Neural progenitor cell (in vitro differentiated cells): ENCODE data around the gene FAM98C. TPM values are rescaled to one million over a fixed set of nuclear protein-coding genes. Genes with fewer than 3 reads are reported as not detected.

Source experiments
- DNase-seq: peaks from one replicate; pipeline ENCODE4 v3.0.0-alpha.2; 2016; ENCODE audit warnings: low spot score
- H2AFZ ChIP-seq: fragments of 200-600 bp; sonication (generic); replicated peaks from 2 replicates; pipeline ENCODE4 v1.6.1; 2016; ENCODE audit warnings: antibody characterized with exemption
- H3F3A ChIP-seq: fragments of 200-600 bp; sonication (generic); 2 replicates; pipeline ENCODE4 v1.6.1; 2016; ENCODE audit warnings: antibody characterized with exemption, low read depth
- H3K27ac ChIP-seq: fragments of 200-600 bp; sonication (generic); 2 replicates; pipeline ENCODE4 v1.5.1; 2016; ENCODE audit warnings: mild to moderate bottlenecking
- H3K27me3 ChIP-seq: fragments of 200-600 bp; sonication (generic); 2 replicates; pipeline ENCODE4 v1.6.1; 2016; ENCODE audit warnings: mild to moderate bottlenecking, moderate library complexity
- H3K36me3 ChIP-seq: fragments of 200-600 bp; sonication (generic); 2 replicates; pipeline ENCODE4 v1.5.1; 2016
- H3K4me1 ChIP-seq: fragments of 200-600 bp; sonication (generic); 2 replicates; pipeline ENCODE4 v1.6.1; 2016; ENCODE audit warnings: mixed run types
- H3K4me2 ChIP-seq: fragments of 200-600 bp; sonication (generic); 2 replicates; pipeline ENCODE4 v1.6.1; 2016
- H3K4me3 ChIP-seq: fragments of 200-600 bp; sonication (generic); 2 replicates; pipeline ENCODE4 v1.5.1; 2016
- H3K79me2 ChIP-seq: fragments of 200-600 bp; sonication (generic); 2 replicates; pipeline ENCODE4 v1.6.1; 2016; ENCODE audit warnings: low read depth
- H3K9ac ChIP-seq: fragments of 200-600 bp; sonication (generic); 2 replicates; pipeline ENCODE4 v1.6.1; 2016
- H3K9me3 ChIP-seq: fragments of 200-600 bp; sonication (generic); 2 replicates; pipeline ENCODE4 v1.5.1; 2016; ENCODE audit warnings: low read depth
- H4K20me1 ChIP-seq: fragments of 200-600 bp; sonication (generic); 2 replicates; pipeline ENCODE4 v1.6.1; 2016; ENCODE audit warnings: low read depth
- H3K27ac Mint-ChIP-seq: 3 replicates; pipeline ENCODE4 v1.8.0; 2021; ENCODE audit warnings: mixed read lengths
- H3K27me3 Mint-ChIP-seq: 2 replicates; pipeline ENCODE4 v1.8.0; 2022; ENCODE audit warnings: low read depth, mild to moderate bottlenecking, inconsistent platforms, moderate library complexity, mixed read lengths; ENCODE audit not compliant: insufficient read depth
- H3K36me3 Mint-ChIP-seq: 3 replicates; pipeline ENCODE4 v1.8.0; 2021; ENCODE audit warnings: mixed read lengths
- H3K4me1 Mint-ChIP-seq: 3 replicates; pipeline ENCODE4 v1.8.0; 2021; ENCODE audit warnings: mixed read lengths
- H3K4me3 Mint-ChIP-seq: 3 replicates; pipeline ENCODE4 v1.8.0; 2021; ENCODE audit warnings: mild to moderate bottlenecking, moderate library complexity, mixed read lengths
- H3K9me3 Mint-ChIP-seq: 3 replicates; pipeline ENCODE4 v1.8.0; 2020; ENCODE audit warnings: mixed read lengths
- EZH2 ChIP-seq: fragments of 200-600 bp; sonication (generic); IDR thresholded peaks from 2 replicates; pipeline ENCODE4 v1.6.1; 2017; ENCODE audit warnings: antibody characterized with exemption, mild to moderate bottlenecking, moderate library complexity
- EZH2phosphoT487 ChIP-seq: fragments of 200-600 bp; sonication (generic); IDR thresholded peaks from 2 replicates; pipeline ENCODE4 v1.6.1; 2017; ENCODE audit warnings: antibody characterized with exemption
- total RNA-seq: library from RNA; depleted of rRNA; stranded (reverse); fragments of >200 nt; gene quantifications from 2 replicates; pipeline ENCODE4 v1.2.3, GENCODE V29; 2015; ENCODE audit warnings: low replicate concordance
- TF ChIP-seq, protein P1 (sequence below): fragments of 200-600 bp; sonication (generic); IDR thresholded peaks from 2 replicates; pipeline ENCODE4 v1.5.1; 2017; ENCODE audit warnings: antibody characterized with exemption, mild to moderate bottlenecking

The FAM98C gene
- total RNA-seq, 1 donor from 2014 or later = 3.5 TPM

DNA sequence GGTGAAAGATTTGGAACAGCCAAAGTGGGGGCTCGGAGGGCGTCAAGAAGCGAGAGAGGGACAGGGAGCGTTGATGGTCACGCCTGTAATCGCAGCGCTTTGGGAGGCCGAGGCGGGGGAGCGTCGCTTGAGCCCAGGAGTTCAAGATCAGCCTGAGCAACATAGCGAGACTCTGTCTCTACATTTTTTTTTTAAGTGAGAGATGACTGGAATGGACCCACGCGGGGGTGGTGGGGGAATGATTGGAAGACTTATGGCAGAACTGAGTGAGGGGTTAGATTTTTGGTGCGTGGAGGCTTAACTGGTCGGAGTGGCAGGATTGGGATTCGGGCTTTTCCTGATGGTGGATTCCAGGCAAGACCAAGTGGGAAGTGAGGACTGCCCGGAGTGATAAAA lies 27.8 kb upstream of the FAM98C start:
- peak overlapping the region; percentile 93 for H2AFZ ChIP-seq
- Mint-ChIP-seq H3K27me3 (peaks cover 7% of the 10 kb centered on the region), H3K36me3 (peaks cover 8% of the 10 kb centered on the region), H3K4me3 (peak overlapping the region; percentile 96), H3K27ac (peak overlapping the region; percentile 91), H3K4me1 (peaks cover 22% of the 10 kb centered on the region), H3K9me3 (no peaks in the 10 kb centered on the region)
- H3K4me3 ChIP-seq = peak overlapping the region; percentile 98
- no peaks in the 10 kb centered on the region for H3K36me3 ChIP-seq
- peaks cover 7% of the 10 kb centered on the region for H3F3A ChIP-seq
- peaks cover 11% of the 10 kb centered on the region for H3K4me1 ChIP-seq
- peak overlapping the region; percentile 94 for H3K9ac ChIP-seq
- peaks cover 20% of the 10 kb centered on the region for H4K20me1 ChIP-seq
- H3K79me2 ChIP-seq = peaks cover 32% of the 10 kb centered on the region
- TF ChIP-seq, protein P1, sequence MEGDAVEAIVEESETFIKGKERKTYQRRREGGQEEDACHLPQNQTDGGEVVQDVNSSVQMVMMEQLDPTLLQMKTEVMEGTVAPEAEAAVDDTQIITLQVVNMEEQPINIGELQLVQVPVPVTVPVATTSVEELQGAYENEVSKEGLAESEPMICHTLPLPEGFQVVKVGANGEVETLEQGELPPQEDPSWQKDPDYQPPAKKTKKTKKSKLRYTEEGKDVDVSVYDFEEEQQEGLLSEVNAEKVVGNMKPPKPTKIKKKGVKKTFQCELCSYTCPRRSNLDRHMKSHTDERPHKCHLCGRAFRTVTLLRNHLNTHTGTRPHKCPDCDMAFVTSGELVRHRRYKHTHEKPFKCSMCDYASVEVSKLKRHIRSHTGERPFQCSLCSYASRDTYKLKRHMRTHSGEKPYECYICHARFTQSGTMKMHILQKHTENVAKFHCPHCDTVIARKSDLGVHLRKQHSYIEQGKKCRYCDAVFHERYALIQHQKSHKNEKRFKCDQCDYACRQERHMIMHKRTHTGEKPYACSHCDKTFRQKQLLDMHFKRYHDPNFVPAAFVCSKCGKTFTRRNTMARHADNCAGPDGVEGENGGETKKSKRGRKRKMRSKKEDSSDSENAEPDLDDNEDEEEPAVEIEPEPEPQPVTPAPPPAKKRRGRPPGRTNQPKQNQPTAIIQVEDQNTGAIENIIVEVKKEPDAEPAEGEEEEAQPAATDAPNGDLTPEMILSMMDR = no peak
- TF ChIP-seq EZH2 = no peak
- no peak for TF ChIP-seq EZH2phosphoT487
- peak overlapping the region; percentile 99 for H3K4me2 ChIP-seq
- peaks cover 11% of the 10 kb centered on the region for H3K27me3 ChIP-seq
- no peak overlapping the region for H3K27ac ChIP-seq
- H3K9me3 ChIP-seq = no peaks in the 10 kb centered on the region
- no peak for DNase-seq

DNA sequence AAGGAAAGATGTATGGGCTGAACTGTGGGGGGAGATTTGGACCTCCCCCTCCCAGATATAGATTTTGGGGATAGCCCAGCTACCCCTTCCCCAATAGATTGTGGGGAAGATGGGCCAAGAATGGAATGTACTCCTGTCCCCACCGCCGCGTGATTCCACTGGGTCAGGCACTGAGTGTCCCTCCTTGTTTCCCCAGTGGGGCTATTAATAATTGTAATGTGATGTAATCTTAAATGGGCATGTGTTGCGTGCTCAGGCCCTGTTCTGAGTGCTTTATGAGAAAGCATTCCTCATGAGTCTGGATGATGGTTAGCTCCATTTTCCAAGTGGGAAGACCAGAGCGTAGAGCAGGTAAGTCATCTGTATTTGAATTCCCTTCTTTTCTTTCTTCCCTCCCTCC lies 27.1 kb upstream of the FAM98C start:
- peak overlapping the region; percentile 96 for H3K4me3 Mint-ChIP-seq
- TF ChIP-seq, protein P1 = no peak
- TF ChIP-seq EZH2 (no peak), EZH2phosphoT487 (no peak)
- H2AFZ ChIP-seq = no peak overlapping the region
- H3K27me3 ChIP-seq = peaks cover 10% of the 10 kb centered on the region
- H3K4me1 Mint-ChIP-seq = peaks cover 22% of the 10 kb centered on the region
- H3K27me3 Mint-ChIP-seq = peaks cover 8% of the 10 kb centered on the region
- H3F3A ChIP-seq = peaks cover 7% of the 10 kb centered on the region
- H3K36me3 ChIP-seq = no peaks in the 10 kb centered on the region
- peaks cover 8% of the 10 kb centered on the region for H3K36me3 Mint-ChIP-seq
- peak overlapping the region; percentile 99 for H3K4me2 ChIP-seq
- no peak overlapping the region for H3K27ac ChIP-seq
- DNase-seq = peak; percentile 1
- no peaks in the 10 kb centered on the region for H3K9me3 ChIP-seq
- peak overlapping the region; percentile 98 for H3K4me3 ChIP-seq
- peaks cover 11% of the 10 kb centered on the region for H3K4me1 ChIP-seq
- peaks cover 20% of the 10 kb centered on the region for H4K20me1 ChIP-seq
- H3K79me2 ChIP-seq = peaks cover 32% of the 10 kb centered on the region
- H3K9me3 Mint-ChIP-seq = no peaks in the 10 kb centered on the region
- peak overlapping the region; percentile 94 for H3K9ac ChIP-seq
- no peak overlapping the region for H3K27ac Mint-ChIP-seq

DNA sequence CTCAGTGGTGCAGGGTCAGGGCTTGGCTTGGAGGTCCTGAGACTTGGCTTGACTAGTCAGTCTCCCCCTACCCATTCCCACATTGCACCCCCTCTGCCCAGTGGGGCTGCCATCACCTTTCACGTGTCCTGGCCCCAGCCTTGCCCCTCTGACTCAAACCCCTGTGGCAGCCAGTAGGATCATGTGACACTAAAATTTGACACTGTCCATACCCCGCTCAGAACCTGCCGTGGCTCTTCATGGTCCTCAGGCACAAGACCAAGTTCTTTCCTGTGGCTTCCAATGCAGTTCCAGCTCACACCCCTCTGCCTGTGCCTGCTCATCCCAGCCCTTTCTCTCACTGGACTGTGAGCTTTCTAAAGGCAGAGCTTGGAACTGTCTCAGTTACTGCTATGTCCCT lies 26.3 kb upstream of the FAM98C start:
- H3K27me3 Mint-ChIP-seq = peaks cover 10% of the 10 kb centered on the region
- DNase-seq = no peak
- Histone ChIP-seq H3K36me3 (no peaks in the 10 kb centered on the region), H3K27me3 (peaks cover 9% of the 10 kb centered on the region), H3K9ac (no peak overlapping the region), H3K4me1 (peaks cover 11% of the 10 kb centered on the region), H2AFZ (no peak overlapping the region), H3F3A (peaks cover 7% of the 10 kb centered on the region), H3K9me3 (no peaks in the 10 kb centered on the region), H4K20me1 (peaks cover 20% of the 10 kb centered on the region), H3K27ac (no peak overlapping the region), H3K4me2 (no peak overlapping the region), H3K4me3 (no peak overlapping the region), H3K79me2 (peaks cover 32% of the 10 kb centered on the region)
- no peaks in the 10 kb centered on the region for H3K9me3 Mint-ChIP-seq
- peaks cover 22% of the 10 kb centered on the region for H3K4me1 Mint-ChIP-seq
- peaks cover 9% of the 10 kb centered on the region for H3K36me3 Mint-ChIP-seq
- no peak overlapping the region for H3K27ac Mint-ChIP-seq
- peak overlapping the region; percentile 96 for H3K4me3 Mint-ChIP-seq
- TF ChIP-seq EZH2phosphoT487 (no peak), EZH2 (no peak)

DNA sequence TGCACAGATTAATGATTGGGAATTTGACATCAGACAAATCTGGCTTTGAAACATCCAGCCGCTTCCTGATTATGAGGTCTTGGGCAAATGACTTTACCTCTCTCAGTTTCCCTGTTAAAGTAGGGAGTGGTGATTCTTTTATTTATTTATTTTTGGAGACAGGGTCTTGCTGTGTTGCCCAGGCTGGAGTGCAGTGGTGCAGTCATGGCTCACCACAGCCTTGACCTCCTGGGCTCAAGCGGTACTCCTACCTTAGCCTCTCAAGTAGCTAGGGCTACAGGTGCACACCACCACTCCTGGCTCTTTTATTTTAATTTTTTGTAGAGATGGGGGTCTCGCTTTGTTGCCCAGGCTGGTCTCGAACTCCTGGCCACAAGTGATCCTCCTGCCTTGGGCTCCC lies 25.8 kb upstream of the FAM98C start:
- Histone ChIP-seq H3K27ac (no peak overlapping the region), H3K4me1 (peaks cover 11% of the 10 kb centered on the region), H3K36me3 (no peaks in the 10 kb centered on the region), H3K4me2 (no peak overlapping the region), H4K20me1 (peaks cover 20% of the 10 kb centered on the region), H2AFZ (no peak overlapping the region), H3F3A (peaks cover 7% of the 10 kb centered on the region), H3K27me3 (peaks cover 4% of the 10 kb centered on the region), H3K4me3 (no peak overlapping the region), H3K9ac (no peak overlapping the region), H3K9me3 (no peaks in the 10 kb centered on the region), H3K79me2 (peaks cover 32% of the 10 kb centered on the region)
- TF ChIP-seq EZH2 = no peak
- no peak for TF ChIP-seq EZH2phosphoT487
- TF ChIP-seq, protein P1 = no peak
- H3K9me3 Mint-ChIP-seq = no peaks in the 10 kb centered on the region
- H3K27me3 Mint-ChIP-seq = peaks cover 10% of the 10 kb centered on the region
- peaks cover 22% of the 10 kb centered on the region for H3K4me1 Mint-ChIP-seq
- H3K27ac Mint-ChIP-seq = no peak overlapping the region
- peak overlapping the region; percentile 96 for H3K4me3 Mint-ChIP-seq
- peaks cover 13% of the 10 kb centered on the region for H3K36me3 Mint-ChIP-seq
- DNase-seq = no peak
